ENCODE results near the gene UBL7.

UBL7 gene

DNA sequence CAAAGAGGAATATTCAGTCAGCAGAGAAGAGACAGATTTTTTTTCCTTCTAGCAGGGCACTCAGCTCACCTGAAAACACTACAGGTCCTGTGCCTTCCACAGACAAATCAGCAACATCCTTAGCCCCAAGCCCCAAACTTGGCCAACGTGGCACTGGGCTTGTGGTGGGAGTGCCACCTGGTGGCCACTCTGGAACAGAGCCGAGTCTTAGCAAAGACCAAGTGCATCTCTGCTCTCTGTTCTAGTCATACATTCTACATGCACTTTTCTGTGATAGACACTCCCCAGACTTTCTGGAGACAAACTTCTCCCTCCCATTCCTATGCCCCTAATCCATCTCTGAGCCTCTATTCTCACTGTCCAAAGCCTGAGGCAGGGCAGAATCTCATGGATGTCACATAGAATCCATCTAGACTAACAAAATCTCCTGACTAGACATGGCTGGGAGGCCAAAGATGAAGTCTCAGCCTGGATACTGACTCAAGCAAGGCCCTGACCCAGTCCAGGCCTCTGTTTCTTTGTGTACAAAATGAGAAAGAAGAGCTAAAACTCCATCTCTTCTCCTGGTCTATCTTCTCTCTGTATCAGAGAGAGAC, 22.1 kb downstream of the UBL7 start:
- DNase-seq = peak; percentile 35 to 81 (median 63)

GRCh38 chr15:74438206-74438605, 22.8 kb downstream of the UBL7 start:
- DNase-seq = no peak

DNA sequence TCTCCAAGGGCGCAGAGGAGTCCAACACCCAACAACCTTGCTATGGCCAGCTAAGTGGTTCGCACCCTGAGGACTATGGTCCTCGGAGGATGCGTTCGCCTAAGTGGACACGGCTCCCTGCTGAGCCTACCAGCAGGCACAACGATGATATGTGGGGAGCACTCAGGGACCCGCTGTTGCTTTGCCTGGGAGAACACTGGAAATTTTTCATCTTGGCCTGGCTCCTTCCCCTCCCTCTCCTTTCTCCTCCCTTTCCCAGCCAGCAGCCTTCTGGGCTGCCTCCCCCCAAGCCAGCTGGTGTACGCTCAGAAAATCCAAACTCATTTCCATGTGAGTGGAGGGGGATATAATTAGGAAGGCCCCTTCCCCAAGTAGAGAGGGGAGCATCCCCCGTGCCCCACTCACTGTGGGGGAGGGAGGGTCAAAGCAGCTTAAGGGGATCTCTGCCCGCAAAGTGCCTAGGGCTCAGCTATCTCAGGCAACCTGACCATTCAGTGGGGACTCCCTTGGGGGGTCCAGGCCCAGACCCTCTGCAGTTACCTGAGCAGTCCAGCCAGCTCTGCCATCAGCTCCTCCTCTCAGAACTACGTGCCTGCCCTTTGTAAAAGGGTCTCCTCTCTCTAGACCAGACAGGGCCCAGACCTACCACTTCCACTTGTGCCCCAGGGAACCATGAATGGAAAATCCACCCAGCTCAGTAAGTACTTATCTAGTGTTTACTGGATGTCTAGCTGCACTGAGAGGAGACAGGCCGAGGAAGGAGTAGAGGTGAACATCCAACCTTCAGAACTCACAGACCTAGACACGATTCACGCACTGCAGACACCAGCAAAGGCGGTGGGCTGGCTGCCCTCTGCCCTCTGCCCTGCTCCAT, 26.5 kb downstream of the UBL7 start:
- no peak for DNase-seq

DNA sequence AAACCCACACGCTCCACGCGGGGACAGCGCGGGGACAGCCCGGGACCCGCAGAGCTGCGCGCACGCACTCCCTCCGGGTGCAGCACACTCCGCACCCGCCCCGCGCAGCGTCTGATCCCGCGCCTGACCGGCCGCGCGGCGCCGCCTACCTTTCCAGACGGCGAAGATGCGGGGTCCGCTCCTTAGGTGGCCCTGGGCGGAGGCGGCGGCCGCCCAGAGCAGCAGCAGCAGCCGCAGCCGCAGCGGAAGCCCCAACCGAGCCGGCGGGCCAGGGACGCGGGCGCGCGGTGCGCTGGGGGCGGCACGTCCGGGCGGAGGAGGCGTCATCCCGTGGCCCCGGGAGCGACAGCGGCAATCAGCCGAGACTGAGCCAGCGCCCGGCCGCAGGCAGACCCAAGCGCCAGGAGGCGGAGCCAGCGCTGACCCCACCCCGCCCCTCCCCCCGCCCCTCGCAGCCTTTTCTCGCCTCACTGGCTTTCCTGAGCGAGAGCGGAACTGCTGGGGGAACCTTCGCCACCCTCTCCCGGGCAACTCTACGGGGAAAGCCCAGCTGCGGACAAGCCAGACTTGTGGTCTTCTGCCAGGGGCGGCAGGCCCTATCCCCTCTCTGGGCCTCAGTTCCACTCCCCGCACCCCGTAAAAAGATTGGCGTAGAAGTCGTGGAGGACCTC, 27.2 kb downstream of the UBL7 start, which contains the start of gene SEMA7A:
Gene SEMA7A, minus strand, starts transcription at position 367 of the 671 bp plus-strand sequence. Its CDS starts 40 bp downstream, at position 327.
- DNase-seq = peak; percentile 42 to 89 (median 53)

DNA sequence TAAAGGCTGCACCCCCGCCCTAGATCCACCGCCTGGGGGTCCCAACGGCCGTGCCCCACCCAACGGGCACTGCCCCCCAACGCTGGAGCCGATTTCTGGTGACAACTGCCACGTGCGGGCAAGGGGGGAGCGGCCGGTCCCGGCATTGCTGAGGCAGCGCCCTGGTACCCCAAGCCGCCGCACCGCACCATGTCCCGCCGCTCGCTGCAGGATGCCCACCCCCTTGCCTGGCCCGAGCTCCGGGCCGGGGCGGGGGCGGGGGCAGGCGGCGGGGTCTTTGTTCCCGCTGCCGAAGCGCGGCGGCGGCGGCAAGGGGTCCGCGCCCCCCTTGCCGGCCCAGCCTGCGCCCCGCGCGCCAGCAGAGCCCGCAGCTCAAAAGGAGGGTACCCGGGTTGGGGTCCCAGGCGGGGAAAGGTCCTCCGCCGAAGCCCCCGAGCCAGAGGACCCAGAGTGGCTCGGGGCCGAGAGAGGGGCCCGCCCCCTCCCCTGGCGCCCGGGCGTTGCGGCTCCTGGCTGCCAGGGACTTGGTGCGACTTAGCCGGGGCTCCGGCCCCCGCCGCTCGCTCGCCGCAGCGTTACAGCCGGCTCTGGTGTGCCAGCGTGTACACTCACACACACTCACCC, 27.9 kb downstream of the UBL7 start:
- no peak for DNase-seq

DNA sequence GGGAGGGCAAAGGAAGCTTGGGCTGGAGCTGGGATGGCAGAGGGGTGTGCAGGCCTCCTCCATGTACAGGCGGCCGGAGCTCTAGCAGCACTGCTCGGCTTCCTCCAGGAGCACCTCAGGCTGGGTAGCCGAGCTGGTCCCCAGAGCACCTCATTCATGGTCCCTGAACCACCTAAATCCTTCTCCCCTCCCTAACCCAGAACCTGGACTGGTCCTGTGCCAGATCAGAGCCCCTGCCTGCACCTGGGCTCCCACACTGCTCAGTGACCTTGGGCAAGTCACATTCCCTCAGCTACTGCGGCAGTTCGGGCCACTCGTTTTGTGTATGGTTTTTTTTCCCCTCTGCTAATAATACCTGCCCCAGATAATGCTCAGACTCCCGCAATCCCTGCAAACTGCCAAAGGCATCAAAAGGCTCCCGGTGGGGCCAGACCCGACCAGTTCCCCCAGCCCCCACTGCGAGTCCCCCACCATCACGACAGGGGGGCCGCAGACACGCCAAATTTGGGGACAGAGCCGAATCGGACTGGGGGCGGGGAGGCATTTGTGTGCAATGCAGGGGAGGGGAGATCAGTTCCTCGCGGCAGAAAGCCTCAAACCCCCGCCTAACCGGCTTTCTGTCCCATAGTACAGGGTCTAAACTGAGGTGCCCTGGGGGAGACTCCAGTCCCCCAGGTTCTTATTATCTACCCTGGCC, 28.5 kb downstream of the UBL7 start:
- DNase-seq = no peak

GRCh38 chr15:74431645-74432044, 29.3 kb downstream of the UBL7 start:
- no peak for DNase-seq

DNA sequence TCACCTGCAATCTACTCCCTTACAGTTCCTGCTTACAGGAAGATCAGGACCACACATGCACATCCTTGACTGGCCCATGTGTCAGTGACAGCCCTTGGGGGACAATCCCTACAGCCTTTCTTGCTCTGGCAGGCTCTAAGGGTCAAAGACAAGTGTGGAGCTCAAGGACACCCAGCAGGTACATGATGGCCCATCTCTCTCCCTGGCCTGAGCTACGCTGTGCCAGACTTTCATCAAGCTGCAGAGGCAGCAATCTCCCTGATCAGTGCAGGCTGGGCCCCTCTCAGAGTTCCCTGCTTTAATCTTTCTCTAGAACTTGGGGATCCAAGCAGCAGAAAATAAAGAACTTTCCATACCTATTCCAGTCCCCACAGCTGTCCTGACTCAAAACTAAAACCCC, 29.8 kb downstream of the UBL7 start:
- DNase-seq = no peak

DNA sequence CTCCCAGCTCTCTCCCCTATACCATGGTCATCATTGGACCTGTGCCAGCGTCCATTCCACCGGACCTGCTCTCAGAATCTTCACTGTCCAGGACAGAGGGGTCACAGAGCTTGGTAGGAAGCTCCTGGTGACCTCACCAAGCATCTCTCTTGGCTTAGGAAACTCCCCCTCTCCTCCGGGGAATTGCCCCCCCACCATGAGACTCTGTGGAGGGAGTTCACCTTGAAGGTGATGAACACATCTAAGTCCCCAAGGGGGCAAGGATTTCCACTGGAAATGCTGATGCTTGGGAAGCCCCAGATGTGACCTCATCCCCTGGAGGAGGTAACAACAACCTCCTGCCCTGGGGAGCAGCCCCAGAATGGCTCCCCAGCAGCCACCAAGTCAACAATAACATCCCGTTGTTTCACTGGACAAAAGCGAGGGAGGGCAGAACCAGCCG, 30.4 kb downstream of the UBL7 start:
- DNase-seq = no peak

DNA sequence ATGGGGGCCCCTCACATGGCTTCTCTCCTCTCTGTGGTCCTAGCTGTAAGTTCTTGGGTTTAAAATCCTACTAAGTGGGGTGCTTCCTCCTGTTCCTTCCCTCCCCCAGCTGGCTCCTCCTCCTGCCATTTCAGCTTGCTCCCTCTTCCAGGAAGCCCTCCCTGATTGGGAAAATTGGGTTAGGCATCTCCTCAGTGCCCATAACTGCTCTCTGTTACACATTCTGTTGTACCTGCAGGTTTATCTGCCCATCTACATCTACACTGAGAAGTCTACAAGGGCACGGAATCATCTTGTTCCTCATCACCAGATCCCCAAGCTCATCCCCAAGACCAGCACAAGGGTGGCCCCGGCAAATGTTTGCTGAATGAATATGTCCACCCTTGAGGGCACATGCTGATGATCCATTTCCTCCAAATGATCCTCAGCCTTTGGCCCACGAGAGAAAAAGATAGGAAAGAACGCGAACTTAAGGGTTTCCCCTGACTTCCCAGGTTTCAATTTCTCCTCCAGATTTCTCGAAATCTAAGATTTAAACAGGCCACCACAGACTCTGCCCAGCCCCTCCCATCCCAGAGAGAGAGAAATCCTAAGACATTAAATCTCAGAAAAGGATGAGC, 31.1 kb downstream of the UBL7 start:
- DNase-seq = no peak

GRCh38 chr15:74428970-74429780, 31.8 kb downstream of the UBL7 start:
- DNase-seq = no peak

- no peak for DNase-seq
Observed at GRCh38 chr15:74428442-74428787, 32.5 kb downstream of the UBL7 start.

- DNase-seq = no peak
Observed at GRCh38 chr15:74427607-74428441, 33.1 kb downstream of the UBL7 start.

DNA sequence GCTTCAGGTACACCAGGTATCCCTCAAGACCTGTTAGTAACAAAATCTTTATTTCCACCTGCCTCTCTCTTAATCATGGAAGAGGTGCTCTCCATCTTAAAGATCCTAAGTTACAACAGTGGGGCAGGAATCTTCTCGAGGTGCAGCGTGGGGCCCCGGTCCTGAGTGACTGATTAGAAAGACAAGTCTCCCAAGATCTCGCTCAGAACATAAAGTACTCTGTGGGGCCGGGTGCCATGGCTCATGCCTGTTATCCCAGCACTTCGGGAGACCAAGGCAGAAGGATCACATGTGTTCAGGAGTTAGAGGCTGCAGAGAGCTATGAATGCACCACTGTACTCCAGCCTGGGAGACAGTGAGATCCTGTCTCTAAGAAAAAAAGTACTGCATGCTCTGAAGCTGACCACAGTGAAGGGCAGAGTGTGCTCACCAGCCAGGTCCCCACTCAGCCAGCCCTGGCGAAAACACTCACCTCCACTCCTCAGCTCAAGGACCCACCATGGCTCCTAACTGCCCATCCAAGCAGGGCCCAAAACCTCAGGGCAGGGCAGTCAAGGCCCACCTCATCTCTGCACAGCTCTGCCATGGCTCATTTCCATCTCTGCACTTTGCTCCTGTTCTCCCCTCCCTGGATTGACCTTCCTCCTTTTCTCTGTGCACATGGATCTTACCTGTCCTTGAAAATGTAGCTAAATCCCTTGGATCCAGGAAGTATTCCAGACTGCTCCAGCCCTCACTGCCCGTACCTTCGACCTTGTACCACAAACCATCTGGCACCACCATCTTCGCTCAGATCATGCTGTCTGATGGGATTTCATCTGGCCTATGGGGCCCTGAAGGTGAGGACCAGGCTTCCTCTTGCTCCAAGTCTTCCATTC, 34.3 kb downstream of the UBL7 start:
- DNase-seq = no peak

DNA sequence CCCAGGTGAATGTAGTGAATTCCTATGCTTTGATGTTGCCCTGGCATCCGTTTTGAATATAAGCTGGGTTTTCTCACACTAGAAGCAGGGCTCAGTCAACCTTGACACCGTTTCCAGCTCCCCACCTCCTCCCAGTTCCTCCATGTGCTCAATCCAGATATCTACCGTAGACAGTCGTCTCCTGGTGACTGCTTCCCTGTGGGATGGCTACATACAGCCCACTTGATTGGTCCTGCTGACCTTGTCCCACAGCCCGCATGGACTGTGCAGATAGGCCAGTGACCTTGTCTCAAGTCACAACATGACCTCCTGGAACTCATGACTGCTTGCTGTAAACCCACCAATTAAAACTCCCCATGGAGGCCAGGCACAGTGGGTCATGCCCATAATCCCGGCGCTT, 35.3 kb downstream of the UBL7 start:
- DNase-seq = no peak

DNA sequence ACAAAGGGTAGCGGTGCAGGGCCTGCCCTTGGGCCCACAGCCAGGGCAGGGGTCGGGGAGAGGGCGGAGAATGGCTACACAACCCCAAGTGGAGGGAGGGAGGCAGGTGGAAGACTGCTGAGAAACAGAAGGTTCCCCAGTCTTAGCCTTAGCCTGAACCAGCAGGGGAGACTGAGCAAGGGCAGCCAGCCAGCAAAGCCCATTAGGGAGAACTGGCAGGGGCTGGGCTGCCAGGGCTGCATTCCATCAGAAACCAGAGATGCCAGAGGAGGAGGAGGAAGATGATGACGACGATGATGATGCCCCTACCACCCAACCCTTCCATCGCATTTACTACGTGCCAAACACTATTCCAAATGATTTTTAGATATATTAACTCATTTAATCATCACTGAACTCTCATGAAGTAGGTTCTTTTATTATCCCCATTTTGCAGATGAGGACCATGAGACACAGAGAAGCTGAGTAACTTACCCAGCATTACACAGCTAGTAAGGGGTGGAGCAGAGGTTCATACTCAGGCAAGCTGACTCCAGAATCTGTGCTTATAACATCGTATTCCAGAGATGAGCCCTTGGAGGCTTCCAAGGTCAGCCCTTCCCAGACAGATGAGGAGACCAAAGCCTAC, 35.9 kb downstream of the UBL7 start:
- DNase-seq = no peak

- no peak for DNase-seq
Observed at GRCh38 chr15:74423431-74424257, 37.3 kb downstream of the UBL7 start.
